HG03565 (cell line): ENCODE data around the gene PALM2AKAP2.
"Not testable (repeated sequence)": the region's sequence is repeated elsewhere in the genome, so short reads cannot be mapped to it uniquely, and the experiment has no call there.

Experiments used
- ATAC-seq: cut with Tn5 transposase; IDR thresholded peaks from one replicate; pipeline ENCODE4 v1.9.1; 2021; ENCODE audit warnings: mild to moderate bottlenecking, moderate library complexity; ENCODE audit not compliant: unreplicated experiment

The PALM2AKAP2 gene

DNA sequence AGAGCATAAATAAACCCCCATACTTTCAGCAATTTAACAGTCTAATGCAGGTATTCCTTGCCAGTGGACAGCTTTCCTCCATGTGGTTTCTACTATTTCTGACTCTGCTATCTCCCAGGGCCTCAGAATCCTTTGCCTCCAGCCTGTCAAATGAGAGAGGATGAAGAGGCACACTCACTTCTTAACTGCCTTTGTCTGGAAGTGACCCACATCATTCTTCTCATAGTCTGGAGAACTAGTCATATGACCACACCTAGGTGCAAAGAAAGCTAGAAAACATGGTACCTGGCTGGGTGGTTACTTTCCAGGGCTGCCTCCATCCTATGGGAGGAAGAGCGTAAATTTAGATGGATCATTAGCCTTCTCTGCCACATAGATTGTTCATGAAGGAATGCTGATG lies 22.5 kb downstream of the PALM2AKAP2 start:
- no peak for ATAC-seq

DNA sequence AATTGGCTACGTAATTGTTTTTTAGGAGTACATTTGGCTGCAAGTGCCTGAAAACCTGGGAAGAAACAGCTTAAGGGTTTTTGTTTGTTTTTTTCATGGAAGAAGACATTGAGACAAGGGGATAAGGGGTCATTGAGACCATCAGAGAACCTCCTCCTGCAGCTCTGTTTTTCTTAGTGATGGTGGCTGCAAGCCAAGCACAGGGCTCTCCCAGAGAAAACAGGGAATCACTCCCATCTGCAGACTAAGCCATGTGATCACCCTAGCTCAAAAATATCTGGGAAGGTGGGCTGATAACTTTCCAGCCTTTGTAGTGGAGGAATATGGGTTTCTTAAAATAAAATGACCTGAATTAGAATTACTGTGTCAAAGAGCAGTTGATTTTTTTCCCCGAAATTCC lies 25.1 kb downstream of the PALM2AKAP2 start:
- ATAC-seq = no peak

DNA sequence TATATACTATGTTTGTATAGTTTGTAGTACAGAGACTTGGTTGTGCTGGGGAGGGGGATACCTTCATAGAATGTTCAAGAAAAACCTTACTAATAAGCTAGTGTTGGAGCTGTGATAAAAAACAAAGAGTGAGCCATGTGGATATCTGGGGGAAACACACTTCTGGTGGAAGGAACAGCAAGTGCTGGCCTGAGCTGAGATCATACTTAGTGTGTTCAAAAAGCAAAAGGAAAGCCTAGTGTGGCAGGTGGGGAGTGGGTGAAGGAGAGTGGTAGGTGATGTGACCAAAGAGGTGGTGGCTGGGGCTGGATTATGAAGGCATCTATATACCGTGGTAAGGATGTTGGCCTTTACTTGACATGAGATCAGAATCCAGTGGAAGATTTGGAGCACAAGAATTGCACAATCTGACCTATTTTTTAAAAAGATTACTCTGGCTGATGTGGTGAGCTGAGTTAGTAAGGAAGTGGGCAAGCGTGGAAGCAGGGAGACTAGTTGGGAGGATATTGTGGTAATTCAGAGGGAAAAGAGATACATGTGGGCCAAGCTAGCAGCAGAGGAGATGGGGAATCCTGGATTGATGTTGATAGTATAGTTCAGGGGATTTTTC lies 26.6 kb downstream of the PALM2AKAP2 start:
- ATAC-seq = no peak

DNA sequence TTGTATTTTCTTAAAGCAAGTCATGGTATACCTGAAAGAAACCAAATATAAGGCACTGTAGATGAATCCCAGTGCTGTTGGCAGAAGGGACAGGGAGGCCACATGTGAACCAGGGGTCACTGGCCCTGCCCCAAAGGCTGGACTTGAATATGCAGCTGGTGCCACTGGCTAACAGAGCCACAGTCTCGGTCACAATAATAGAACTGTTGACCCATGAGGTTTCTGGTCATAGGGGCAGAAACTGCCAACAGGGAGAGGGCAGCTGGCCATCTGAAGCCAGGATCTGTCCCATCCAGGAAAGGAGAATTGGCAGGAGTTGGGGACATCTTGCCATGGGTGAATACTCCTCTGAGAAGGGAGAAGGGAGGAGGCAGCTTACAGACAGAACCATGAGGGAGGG lies 31.9 kb downstream of the PALM2AKAP2 start:
- ATAC-seq = no peak

DNA sequence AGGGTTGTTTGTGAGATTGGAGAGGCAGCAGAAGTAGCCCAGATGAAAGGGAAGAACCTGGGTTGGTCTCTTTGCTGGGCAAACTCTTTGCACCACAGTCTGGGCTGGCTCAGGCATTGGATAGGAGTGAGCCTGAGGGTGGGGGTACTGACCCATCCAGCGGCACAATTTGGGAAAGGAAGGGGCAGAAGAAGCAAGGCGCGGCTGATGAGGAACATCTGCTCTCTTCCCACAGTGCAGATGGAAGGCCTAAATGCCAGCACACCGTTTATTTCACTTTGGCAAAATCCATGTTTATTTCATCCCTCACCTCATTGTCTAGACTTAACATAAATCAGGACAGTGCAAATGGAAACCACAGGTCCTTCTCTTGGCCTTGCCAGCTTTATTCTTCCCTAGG lies 32.3 kb downstream of the PALM2AKAP2 start:
- no peak for ATAC-seq

DNA sequence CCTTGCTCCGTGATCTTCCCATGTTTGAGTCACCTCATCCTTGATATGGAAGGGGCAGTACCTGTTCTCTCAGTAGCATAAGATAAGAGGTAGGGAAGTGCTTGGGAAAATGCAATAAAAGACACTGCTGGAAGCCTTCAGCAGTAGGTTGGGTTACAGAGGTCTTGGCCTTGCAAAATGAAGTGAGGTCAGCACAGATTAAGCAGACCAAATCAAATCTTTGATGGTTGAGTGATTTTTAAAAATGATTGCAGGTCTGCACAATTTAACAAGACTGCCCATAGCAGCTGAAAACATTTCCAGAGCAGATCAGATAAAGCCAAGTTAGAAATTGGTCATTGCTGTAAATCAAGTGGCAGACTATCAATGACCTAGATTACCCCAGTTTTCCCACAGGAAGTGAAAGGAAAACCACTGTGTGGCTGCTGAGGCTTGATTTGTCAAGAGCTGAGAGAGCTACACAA lies 32.9 kb downstream of the PALM2AKAP2 start:
- no peak for ATAC-seq

DNA sequence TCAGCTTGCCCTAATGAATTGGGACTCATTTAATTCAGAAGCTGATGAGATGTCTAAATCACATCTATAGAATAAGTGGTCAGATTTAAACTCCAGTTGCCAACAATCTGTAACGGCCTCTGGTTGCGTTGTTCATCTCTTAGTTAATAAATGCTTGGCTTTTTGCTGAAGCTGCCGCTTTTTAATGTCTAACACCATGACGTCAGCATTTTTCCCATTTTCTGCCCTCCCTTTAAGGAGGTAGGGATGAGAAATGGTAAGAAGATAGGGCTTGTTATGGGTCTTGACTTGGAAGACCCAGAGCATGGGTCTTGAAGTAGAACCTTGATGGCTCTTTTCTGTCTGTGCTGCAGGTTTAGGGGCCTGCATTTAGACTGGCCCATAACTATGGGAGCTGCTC lies 33.3 kb downstream of the PALM2AKAP2 start:
- ATAC-seq = no peak

DNA sequence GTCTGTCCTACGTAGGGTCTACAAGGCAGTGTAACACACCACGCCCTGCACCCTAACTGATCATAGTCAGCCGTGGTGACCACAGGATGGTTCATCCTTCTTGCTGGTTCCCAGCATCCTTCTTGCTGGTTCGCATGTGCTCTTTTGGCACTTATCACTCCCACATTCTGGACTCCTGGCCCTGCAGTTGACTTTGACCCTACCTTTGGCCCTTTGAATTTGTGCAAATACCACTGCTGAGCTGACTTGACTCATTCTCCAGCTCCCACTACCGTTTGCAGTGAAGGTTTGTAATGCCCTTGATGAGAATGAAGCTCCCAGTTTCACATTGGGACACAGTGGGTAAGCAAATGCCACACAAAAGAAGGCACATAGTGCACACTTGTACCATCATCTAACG lies 33.8 kb downstream of the PALM2AKAP2 start:
- no peak for ATAC-seq

DNA sequence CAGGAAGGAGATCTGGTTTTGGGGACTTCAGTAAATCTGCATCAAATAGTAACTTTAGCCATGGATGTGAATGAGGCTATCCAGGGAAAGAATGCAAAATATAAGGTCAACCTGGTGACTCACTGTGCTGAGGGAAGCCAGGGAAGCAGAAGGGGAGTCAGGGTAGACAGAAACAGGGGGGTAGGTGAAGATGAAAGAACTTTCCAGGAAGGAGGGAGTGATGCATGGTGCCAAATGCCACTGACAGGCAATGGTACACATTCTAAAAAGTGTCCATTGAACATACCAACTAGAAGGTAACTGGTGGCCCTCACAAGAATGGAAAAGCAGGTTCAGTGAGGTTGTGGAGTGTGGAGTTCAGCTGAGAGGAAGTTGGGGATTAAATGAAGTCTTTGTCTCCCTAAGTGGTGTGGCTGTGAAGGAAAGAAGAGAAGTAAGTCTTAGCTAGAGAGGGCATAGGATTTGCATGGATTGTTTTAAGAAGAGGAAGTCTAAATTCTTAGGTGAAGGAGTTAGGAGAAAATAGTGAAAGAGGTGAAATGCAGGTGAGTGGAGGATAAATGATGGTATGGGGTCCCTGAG lies 35.5 kb downstream of the PALM2AKAP2 start:
- ATAC-seq = no peak

DNA sequence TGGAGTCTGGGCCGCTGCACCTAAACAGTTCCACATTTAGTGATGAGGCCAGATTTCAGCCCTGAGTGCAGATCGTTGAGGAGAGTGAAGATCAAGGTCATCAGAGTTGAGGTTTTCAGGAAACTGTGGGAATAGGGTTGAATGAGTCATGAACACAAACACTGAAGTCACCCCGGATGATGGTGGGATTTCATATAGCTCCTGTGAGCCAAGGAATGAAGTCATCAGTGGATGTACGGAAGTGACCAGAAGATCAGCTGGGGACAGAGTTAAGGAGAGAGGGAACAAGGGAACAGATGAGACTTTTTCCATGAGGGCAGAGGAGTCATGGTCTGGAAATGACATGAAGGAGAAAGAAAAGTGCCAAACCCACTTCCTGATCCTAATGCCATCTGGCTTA lies 36.5 kb downstream of the PALM2AKAP2 start:
- ATAC-seq = no peak

DNA sequence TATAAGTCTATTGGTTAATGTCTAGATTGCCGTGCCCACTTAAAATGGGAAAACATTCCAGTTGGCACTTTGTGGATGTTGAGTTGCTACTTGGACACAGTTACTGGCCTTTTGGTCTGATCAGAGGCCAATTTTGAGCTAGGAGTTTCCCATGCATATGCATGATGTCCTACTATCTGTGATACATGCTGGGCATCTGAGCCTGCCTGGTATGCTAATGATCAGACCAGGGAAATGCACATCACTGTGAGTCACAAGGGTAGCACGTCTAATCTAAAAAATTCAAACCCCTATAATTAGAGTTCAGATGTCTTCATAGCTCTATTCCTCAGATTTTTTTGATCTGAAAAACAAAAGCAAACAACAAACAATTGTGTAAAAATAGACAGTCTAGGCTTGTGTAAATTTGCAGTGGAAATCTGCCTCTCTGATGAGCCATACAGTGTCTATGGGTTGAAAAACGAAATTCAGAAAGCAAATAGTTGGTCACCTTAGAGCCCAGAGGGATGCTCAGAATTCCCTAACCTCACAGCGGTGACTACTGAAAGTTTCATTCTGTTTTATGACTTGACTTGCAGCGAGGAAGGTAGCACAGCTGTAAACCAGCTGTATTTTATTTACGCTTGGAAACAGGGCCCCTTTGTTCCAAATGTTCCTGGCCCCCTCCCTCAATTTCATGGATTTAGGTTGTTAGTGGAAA lies 37.3 kb downstream of the PALM2AKAP2 start:
- ATAC-seq = no peak

DNA sequence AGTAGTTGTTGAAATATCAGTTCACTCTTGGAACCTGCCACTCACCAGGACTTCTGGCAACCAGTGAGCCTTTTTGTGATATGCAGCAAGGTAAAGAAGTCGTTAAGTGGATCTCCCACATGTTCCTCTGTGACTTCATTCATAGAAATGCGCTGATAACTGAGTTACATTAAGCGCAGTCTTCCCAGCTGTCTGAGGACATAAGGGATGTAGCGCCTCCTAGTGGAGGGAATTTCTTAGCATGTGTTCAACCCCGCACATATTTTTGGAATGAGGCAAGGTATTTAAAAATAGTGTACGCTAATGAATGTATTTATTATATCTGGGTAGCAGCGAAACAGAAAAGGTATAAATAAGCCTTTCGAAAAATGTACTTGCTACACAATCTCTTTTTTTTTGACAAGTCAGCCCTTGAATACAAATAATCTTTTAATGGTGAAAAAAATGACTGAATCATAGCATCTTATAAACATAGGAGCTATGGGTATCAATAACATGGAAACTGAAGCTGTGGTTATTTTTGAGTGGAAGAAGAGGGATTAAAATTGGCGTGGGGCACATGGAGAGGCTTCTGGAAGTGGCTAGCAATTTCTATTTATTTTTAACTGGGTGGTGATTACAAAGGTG lies 38.0 kb downstream of the PALM2AKAP2 start:
- ATAC-seq = peak; percentile 63

DNA sequence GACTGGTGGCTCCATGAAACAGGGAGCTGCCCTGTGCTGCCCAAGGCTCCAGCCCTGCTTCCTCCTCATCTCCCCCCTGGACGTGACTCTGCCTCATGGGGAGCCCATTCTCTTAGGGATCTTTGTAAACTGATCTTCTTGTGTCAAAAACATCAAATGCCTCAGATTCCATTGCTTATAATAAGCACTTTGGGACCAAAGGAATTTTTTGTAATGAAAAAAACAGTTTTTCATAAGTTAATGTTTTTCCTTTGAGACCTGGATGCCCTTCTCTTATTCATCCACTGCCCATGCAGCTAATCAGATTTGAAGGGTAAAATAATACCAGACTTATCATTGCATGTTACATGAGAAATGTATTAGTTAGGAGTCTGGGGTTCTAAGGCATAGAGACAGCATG lies 41.7 kb downstream of the PALM2AKAP2 start:
- no peak for ATAC-seq

DNA sequence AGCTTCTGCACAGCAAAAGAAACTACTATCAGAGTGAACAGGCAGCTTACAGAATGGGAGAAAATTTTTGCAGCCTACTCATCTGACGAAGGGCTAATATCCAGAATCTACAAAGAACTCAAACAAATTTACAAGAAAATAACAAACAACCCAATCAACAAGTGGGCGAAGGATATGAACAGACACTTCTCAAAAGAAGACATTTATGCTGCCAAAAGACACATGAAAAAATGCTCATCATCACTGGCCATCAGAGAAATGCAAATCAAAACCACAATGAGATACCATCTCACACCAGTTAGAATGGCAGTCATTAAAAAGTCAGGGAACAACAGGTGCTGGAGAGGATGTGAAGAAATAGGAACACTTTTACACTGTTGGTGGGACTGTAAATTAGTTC lies 45.4 kb downstream of the PALM2AKAP2 start:
- not testable (repeated sequence) for ATAC-seq

DNA sequence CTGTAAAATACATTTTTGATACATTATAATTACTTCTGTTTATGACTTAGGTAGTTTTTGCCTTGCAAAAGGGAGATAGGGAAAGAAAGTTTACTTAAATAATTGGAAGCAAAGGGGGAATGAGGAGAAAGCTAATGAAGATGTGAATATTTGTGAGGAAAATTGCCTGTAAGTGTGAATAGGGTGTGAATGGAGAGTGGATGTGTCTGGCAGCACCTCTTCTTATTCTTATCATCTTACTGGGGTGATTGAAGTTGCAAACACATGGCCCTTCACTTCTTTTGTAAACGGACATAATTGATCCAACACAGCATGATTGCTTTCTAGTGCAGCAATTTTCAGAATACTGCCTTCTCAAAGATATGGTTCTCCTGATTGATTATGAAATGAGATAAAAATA lies 46.6 kb downstream of the PALM2AKAP2 start:
- no peak for ATAC-seq

DNA sequence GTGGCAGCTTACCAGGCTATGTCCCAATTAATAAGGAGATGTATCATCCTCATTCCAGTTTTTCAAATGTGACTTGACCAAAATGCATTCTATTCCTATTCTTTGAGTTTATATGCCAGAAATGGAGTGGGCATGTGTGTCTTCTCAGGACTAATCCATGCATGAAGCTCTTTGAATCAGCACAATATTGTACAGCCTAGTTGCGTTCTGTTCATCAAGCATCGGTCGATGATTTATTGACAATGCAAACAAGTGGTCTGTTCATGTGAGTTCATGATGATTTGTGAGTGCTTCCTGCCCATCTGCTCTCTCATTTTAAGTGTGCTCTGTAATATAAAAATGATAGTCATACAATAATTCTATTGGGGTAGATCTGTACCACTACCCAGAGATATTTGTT lies 48.3 kb downstream of the PALM2AKAP2 start:
- no peak for ATAC-seq
